IPS-18a (cell line): ENCODE results near the gene NRL.

Experiments
- H3K27ac ChIP-seq: one replicate; pipeline ENCODE4 v1.5.1; 2013; ENCODE audit warnings: low read length
- H3K27me3 ChIP-seq: one replicate; pipeline ENCODE4 v1.6.1; 2013; ENCODE audit warnings: mild to moderate bottlenecking, low read length; ENCODE audit not compliant: control insufficient read depth, insufficient read depth
- H3K36me3 ChIP-seq: one replicate; pipeline ENCODE4 v1.6.1; 2013; ENCODE audit warnings: low read depth, low read length; ENCODE audit not compliant: control insufficient read depth
- H3K4me1 ChIP-seq: one replicate; pipeline ENCODE4 v1.6.1; 2013; ENCODE audit warnings: low read depth, low read length; ENCODE audit not compliant: control insufficient read depth
- H3K4me3 ChIP-seq: one replicate; pipeline ENCODE4 v1.5.1; 2013; ENCODE audit warnings: low read length
- H3K9ac ChIP-seq: one replicate; pipeline ENCODE4 v1.6.1; 2013; ENCODE audit warnings: mild to moderate bottlenecking, low read length, moderate library complexity
- H3K9me3 ChIP-seq: one replicate; pipeline ENCODE4 v1.6.1; 2013; ENCODE audit warnings: low read depth, low read length; ENCODE audit not compliant: control insufficient read depth

NRL gene

GRCh38 chr14:24132061-24132685 lies 17.4 kb upstream of the NRL start:
- Histone ChIP-seq H3K27me3 (no peaks in the 10 kb centered on the region), H3K4me1 (peaks cover 5% of the 10 kb centered on the region), H3K36me3 (no peaks in the 10 kb centered on the region), H3K9me3 (no peaks in the 10 kb centered on the region), H3K4me3 (no peak overlapping the region), H3K9ac (no peak overlapping the region), H3K27ac (no peak overlapping the region)

GRCh38 chr14:24131549-24131966 lies 16.8 kb upstream of the NRL start:
- no peak overlapping the region for H3K4me3 ChIP-seq
- H3K36me3 ChIP-seq: no peaks in the 10 kb centered on the region
- H3K27ac ChIP-seq: no peak overlapping the region
- H3K4me1 ChIP-seq: no peaks in the 10 kb centered on the region
- no peaks in the 10 kb centered on the region for H3K27me3 ChIP-seq
- no peak overlapping the region for H3K9ac ChIP-seq
- no peaks in the 10 kb centered on the region for H3K9me3 ChIP-seq

GRCh38 chr14:24130717-24131548 lies 16.2 kb upstream of the NRL start:
- H3K27me3 ChIP-seq: no peaks in the 10 kb centered on the region
- no peak overlapping the region for H3K27ac ChIP-seq
- H3K4me3 ChIP-seq: no peak overlapping the region
- no peaks in the 10 kb centered on the region for H3K9me3 ChIP-seq
- no peak overlapping the region for H3K9ac ChIP-seq
- H3K36me3 ChIP-seq: no peaks in the 10 kb centered on the region
- H3K4me1 ChIP-seq: no peaks in the 10 kb centered on the region

GRCh38 chr14:24130380-24130716 lies 15.6 kb upstream of the NRL start, which contains the start of gene FITM1:
Gene FITM1, plus strand, starts transcription at chr14:24130659. Its CDS starts 905 bp downstream, at chr14:24131564.
- Histone ChIP-seq H3K9me3 (no peaks in the 10 kb centered on the region), H3K4me3 (no peak within 1 kb of the TSS), H3K27ac (no peak within 1 kb of the TSS), H3K4me1 (no peaks in the 10 kb centered on the region), H3K36me3 (no peaks in the 10 kb centered on the region), H3K9ac (no peak within 1 kb of the TSS), H3K27me3 (no peaks in the 10 kb centered on the region)

- no peak overlapping the region for H3K9ac ChIP-seq
- H3K4me1 ChIP-seq: no peaks in the 10 kb centered on the region
- no peaks in the 10 kb centered on the region for H3K9me3 ChIP-seq
- no peaks in the 10 kb centered on the region for H3K27me3 ChIP-seq
- no peaks in the 10 kb centered on the region for H3K36me3 ChIP-seq
- no peak overlapping the region for H3K4me3 ChIP-seq
- no peak overlapping the region for H3K27ac ChIP-seq
Measured at GRCh38 chr14:24129410-24129998, 14.8 kb upstream of the NRL start.

- no peaks in the 10 kb centered on the region for H3K4me1 ChIP-seq
- no peak overlapping the region for H3K4me3 ChIP-seq
- no peaks in the 10 kb centered on the region for H3K27me3 ChIP-seq
- no peaks in the 10 kb centered on the region for H3K9me3 ChIP-seq
- H3K36me3 ChIP-seq: peaks cover 8% of the 10 kb centered on the region
- H3K27ac ChIP-seq: no peak overlapping the region
- no peak overlapping the region for H3K9ac ChIP-seq
Measured at GRCh38 chr14:24127673-24128072, 12.9 kb upstream of the NRL start.

GRCh38 chr14:24126939-24127338 lies 12.2 kb upstream of the NRL start:
- no peaks in the 10 kb centered on the region for H3K27me3 ChIP-seq

GRCh38 chr14:24123424-24124417 lies 9.0 kb upstream of the NRL start:
- Histone ChIP-seq H3K9me3 (no peaks in the 10 kb centered on the region), H3K4me1 (no peaks in the 10 kb centered on the region), H3K4me3 (no peak overlapping the region), H3K27ac (no peak overlapping the region), H3K36me3 (peaks cover 38% of the 10 kb centered on the region), H3K27me3 (no peaks in the 10 kb centered on the region), H3K9ac (no peak overlapping the region)

More at GRCh38 chr14:24126939-24127338, 12.2 kb upstream of the NRL start:
- Histone ChIP-seq H3K9me3 (no peaks in the 10 kb centered on the region), H3K4me3 (no peak overlapping the region), H3K36me3 (peaks cover 12% of the 10 kb centered on the region), H3K4me1 (no peaks in the 10 kb centered on the region), H3K9ac (no peak overlapping the region), H3K27ac (no peak overlapping the region)

- no peak overlapping the region for H3K27ac ChIP-seq
- no peak overlapping the region for H3K4me3 ChIP-seq
- H3K9ac ChIP-seq: no peak overlapping the region
- no peaks in the 10 kb centered on the region for H3K27me3 ChIP-seq
- no peaks in the 10 kb centered on the region for H3K9me3 ChIP-seq
- H3K4me1 ChIP-seq: no peaks in the 10 kb centered on the region
- H3K36me3 ChIP-seq: peaks cover 46% of the 10 kb centered on the region
Measured at GRCh38 chr14:24122898-24123297, 8.1 kb upstream of the NRL start.

GRCh38 chr14:24122416-24122815 lies 7.7 kb upstream of the NRL start:
- no peaks in the 10 kb centered on the region for H3K9me3 ChIP-seq
- H3K27ac ChIP-seq: no peak overlapping the region
- H3K4me1 ChIP-seq: no peaks in the 10 kb centered on the region
- H3K9ac ChIP-seq: no peak overlapping the region
- H3K36me3 ChIP-seq: peaks cover 51% of the 10 kb centered on the region
- H3K27me3 ChIP-seq: no peaks in the 10 kb centered on the region
- H3K4me3 ChIP-seq: no peak overlapping the region

- no peaks in the 10 kb centered on the region for H3K9me3 ChIP-seq
- peaks cover 57% of the 10 kb centered on the region for H3K36me3 ChIP-seq
- no peaks in the 10 kb centered on the region for H3K4me1 ChIP-seq
- no peak overlapping the region for H3K9ac ChIP-seq
- H3K4me3 ChIP-seq: no peak overlapping the region
- no peaks in the 10 kb centered on the region for H3K27me3 ChIP-seq
- no peak overlapping the region for H3K27ac ChIP-seq
Measured at GRCh38 chr14:24121210-24121609, 6.5 kb upstream of the NRL start.
